ENCODE measurements around the gene XPO6. TPM values are rescaled to one million over a fixed set of nuclear protein-coding genes. Genes with fewer than 3 reads are reported as not detected.

XPO6 gene
- polyA plus RNA-seq, 1 of the 3 experiments (the other 2 are of a cell fraction) = 97.1 TPM

DNA sequence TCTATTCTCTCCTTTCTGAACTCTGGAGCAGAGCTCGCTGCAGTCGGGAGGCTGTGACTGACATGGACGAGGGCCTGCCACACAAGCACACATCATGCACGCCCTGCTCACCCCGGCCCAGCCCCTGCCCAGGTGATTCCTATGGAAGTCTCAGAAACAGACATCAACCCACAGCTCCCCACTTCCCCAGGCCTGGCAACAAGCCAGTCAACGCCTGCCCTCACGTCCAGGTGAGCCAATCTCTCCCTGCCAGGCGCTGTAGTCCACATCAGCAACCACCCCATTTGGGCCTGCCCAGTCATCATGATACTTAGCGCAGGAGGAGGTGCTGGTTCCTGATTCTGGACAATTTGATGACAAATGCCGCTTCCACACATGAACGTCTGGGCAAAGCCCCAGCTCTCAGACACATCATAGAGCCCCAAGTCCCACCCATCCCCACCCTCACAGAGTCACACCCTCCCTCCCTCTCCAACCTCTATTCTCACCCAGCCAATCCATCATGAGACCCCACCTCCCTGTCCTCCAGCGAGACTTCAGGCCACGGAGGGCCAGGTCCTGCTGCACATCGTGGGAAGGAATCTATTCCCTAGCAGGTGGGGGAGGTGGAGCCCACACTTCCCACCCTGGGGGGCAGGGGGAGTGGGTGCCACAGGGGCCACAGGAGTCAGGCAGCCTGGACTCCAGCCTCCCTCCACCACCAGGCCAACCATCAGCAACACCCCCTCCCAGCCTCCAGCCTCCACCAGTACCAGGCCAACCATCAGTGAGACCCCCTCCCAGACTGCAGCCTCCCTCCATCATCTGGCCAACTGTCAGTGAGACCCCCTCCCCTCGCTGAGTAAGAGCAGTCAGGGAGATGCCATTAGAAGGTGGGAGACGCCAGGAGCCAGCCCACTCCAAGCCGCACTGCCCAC is 114.5 kb downstream of the XPO6 start:
- H3K4me2 ChIP-seq = no peak overlapping the region
- H3K9ac ChIP-seq = no peak overlapping the region
- no peaks in the 10 kb centered on the region for H3K27me3 ChIP-seq (ENCODE audit: insufficient read depth)
- no peaks in the 10 kb centered on the region; a peak in 1 of 4 replicates for H3K4me1 ChIP-seq (ENCODE audit: control insufficient read depth in 1 of 2, insufficient read depth in 2 of 2, low read depth in 1 of 2, low read length in 1 of 2)
- H2AFZ ChIP-seq (ENCODE audit: low read depth) = no peak overlapping the region
- H3K4me3 ChIP-seq (ENCODE audit: low read depth in 2 of 2, low read length in 1 of 2) = no peak overlapping the region
- H3K9me2 ChIP-seq = no peaks in the 10 kb centered on the region
- ChIA-PET POLR2A (no interaction called here), CTCF (interaction anchor here (1.4 kb wide), 1 partner anchor 26 kb away, joined by 4 read pairs; no protein-coding TSS in a partner anchor)
- 91% methylated on average over 14 of the region's 17 CpGs for WGBS (ENCODE audit: low lambda C conversion rate)
- H3K79me2 ChIP-seq (ENCODE audit: insufficient read depth) = no peaks in the 10 kb centered on the region; the same call in 1 of the 2 replicates
- TF ChIP-seq RCOR1 (IDR thresholded peaks at IDR 0.05; ENCODE audit: low read length) (no peak), SMC3 (IDR thresholded peaks at IDR 0.05; ENCODE audit: low read depth, low read length) (no peak), EZH2phosphoT487 (IDR thresholded peaks at IDR 0.05; ENCODE audit: borderline replicate concordance, low read depth) (no peak), FOSL2 (IDR thresholded peaks at IDR 0.05; ENCODE audit: borderline replicate concordance, low read depth) (no peak), RAD21 (IDR thresholded peaks at IDR 0.05; ENCODE audit: low read length) (no peak), JUND (IDR thresholded peaks at IDR 0.05) (no peak)
- H3K36me3 ChIP-seq (replicated peaks in 1 of 2; ENCODE audit: control insufficient read depth in 1 of 2, insufficient read depth in 2 of 2, low read length in 1 of 2) = peaks cover 5 to 42% of the 10 kb centered on the region in 2 experiments
- peaks cover 4% of the 10 kb centered on the region; the same call in 1 of the 2 replicates for H4K20me1 ChIP-seq (ENCODE audit: insufficient read depth)
- DNase-seq = no peak
- H3K27ac ChIP-seq (ENCODE audit: low read depth in 2 of 2, low read length in 1 of 2) = no peak overlapping the region
- H3F3A ChIP-seq (replicated peaks; ENCODE audit: insufficient read depth) = no peaks in the 10 kb centered on the region
- no peaks in the 10 kb centered on the region for H3K9me3 ChIP-seq

DNA sequence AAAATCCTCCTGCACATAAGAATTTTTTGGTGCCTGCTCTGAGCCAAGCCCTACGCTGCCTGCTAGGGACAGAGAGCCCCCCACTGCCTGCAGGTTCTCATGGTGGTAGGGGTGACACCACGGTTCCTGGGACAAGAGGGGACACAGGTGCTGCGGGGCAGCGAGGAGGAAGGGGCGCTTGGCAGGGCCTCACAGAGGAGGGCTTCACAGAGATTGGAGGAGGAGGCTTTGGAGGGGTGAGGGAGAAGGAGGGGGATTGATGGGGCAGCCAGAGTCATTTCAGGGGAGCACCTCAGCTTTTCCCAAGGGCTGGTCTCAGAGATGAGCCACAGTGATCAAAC is 118.4 kb downstream of the XPO6 start:
- Histone ChIP-seq H4K20me1 (ENCODE audit: insufficient read depth) (peaks cover 4% of the 10 kb centered on the region; the same call in 1 of the 2 replicates), H3K36me3 (replicated peaks in 1 of 2; ENCODE audit: control insufficient read depth in 1 of 2, insufficient read depth in 2 of 2, low read length in 1 of 2) (peaks cover 0 to 10% of the 10 kb centered on the region in 2 experiments), H3K79me2 (ENCODE audit: insufficient read depth) (no peaks in the 10 kb centered on the region; the same call in 1 of the 2 replicates), H3K4me2 (no peak overlapping the region), H2AFZ (ENCODE audit: low read depth) (no peak overlapping the region), H3F3A (replicated peaks; ENCODE audit: insufficient read depth) (no peaks in the 10 kb centered on the region), H3K9me2 (no peaks in the 10 kb centered on the region), H3K9me3 (no peaks in the 10 kb centered on the region), H3K27me3 (ENCODE audit: insufficient read depth) (no peaks in the 10 kb centered on the region), H3K9ac (no peak overlapping the region), H3K27ac (ENCODE audit: low read depth in 2 of 2, low read length in 1 of 2) (no peak overlapping the region), H3K4me1 (ENCODE audit: control insufficient read depth in 1 of 2, insufficient read depth in 2 of 2, low read depth in 1 of 2, low read length in 1 of 2) (no peaks in the 10 kb centered on the region; a peak in 1 of 4 replicates), H3K4me3 (ENCODE audit: low read depth in 2 of 2, low read length in 1 of 2) (no peak overlapping the region)
- POLR2A ChIA-PET = no interaction called here
- DNase-seq = no peak
- CTCF ChIA-PET = interaction anchor here (0.7 to 2.4 kb wide), 4 partner anchors 22 to 467 kb away, joined by 3 to 11 read pairs (median 3); no protein-coding TSS in a partner anchor
- WGBS (ENCODE audit: low lambda C conversion rate) = 88% methylated on average over 5 of the region's 5 CpGs
- TF ChIP-seq NRF1 (IDR thresholded peaks at IDR 0.05; ENCODE audit: low read depth, low read length) (no peak), SIN3A (IDR thresholded peaks at IDR 0.05; ENCODE audit: borderline replicate concordance, low read depth, low read length) (no peak), FOXM1 (IDR thresholded peaks at IDR 0.05; ENCODE audit: low read depth) (no peak), RAD21 (IDR thresholded peaks at IDR 0.05; ENCODE audit: low read length) (no peak), JUND (IDR thresholded peaks at IDR 0.05) (no peak), CHD2 (IDR thresholded peaks at IDR 0.05; ENCODE audit: low read length, partially characterized antibody) (no peak), RFX5 (IDR thresholded peaks at IDR 0.05; ENCODE audit: low read length) (no peak), RXRA (IDR thresholded peaks at IDR 0.05; ENCODE audit: borderline replicate concordance, low read depth) (no peak), RCOR1 (IDR thresholded peaks at IDR 0.05; ENCODE audit: low read length) (no peak), GABPA (IDR thresholded peaks at IDR 0.05; ENCODE audit: low read depth) (no peak)
- TF ChIP-seq, protein P1, sequence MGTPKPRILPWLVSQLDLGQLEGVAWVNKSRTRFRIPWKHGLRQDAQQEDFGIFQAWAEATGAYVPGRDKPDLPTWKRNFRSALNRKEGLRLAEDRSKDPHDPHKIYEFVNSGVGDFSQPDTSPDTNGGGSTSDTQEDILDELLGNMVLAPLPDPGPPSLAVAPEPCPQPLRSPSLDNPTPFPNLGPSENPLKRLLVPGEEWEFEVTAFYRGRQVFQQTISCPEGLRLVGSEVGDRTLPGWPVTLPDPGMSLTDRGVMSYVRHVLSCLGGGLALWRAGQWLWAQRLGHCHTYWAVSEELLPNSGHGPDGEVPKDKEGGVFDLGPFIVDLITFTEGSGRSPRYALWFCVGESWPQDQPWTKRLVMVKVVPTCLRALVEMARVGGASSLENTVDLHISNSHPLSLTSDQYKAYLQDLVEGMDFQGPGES (IDR thresholded peaks at IDR 0.05; ENCODE audit: low read depth, low read length) = no peak
- TF ChIP-seq, protein P2, sequence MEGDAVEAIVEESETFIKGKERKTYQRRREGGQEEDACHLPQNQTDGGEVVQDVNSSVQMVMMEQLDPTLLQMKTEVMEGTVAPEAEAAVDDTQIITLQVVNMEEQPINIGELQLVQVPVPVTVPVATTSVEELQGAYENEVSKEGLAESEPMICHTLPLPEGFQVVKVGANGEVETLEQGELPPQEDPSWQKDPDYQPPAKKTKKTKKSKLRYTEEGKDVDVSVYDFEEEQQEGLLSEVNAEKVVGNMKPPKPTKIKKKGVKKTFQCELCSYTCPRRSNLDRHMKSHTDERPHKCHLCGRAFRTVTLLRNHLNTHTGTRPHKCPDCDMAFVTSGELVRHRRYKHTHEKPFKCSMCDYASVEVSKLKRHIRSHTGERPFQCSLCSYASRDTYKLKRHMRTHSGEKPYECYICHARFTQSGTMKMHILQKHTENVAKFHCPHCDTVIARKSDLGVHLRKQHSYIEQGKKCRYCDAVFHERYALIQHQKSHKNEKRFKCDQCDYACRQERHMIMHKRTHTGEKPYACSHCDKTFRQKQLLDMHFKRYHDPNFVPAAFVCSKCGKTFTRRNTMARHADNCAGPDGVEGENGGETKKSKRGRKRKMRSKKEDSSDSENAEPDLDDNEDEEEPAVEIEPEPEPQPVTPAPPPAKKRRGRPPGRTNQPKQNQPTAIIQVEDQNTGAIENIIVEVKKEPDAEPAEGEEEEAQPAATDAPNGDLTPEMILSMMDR (IDR thresholded peaks at IDR 0.05) = no peak
- TF ChIP-seq, protein P3, sequence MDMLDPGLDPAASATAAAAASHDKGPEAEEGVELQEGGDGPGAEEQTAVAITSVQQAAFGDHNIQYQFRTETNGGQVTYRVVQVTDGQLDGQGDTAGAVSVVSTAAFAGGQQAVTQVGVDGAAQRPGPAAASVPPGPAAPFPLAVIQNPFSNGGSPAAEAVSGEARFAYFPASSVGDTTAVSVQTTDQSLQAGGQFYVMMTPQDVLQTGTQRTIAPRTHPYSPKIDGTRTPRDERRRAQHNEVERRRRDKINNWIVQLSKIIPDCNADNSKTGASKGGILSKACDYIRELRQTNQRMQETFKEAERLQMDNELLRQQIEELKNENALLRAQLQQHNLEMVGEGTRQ (IDR thresholded peaks at IDR 0.05; ENCODE audit: borderline replicate concordance, low read depth, low read length) = no peak
- TF ChIP-seq, protein P4, sequence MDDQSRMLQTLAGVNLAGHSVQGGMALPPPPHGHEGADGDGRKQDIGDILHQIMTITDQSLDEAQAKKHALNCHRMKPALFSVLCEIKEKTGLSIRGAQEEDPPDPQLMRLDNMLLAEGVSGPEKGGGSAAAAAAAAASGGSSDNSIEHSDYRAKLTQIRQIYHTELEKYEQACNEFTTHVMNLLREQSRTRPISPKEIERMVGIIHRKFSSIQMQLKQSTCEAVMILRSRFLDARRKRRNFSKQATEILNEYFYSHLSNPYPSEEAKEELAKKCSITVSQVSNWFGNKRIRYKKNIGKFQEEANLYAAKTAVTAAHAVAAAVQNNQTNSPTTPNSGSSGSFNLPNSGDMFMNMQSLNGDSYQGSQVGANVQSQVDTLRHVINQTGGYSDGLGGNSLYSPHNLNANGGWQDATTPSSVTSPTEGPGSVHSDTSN (IDR thresholded peaks at IDR 0.05) = no peak
